Ascending aorta (tissue), 2 donors: ENCODE results near the gene HLA-A. TPM values are rescaled to one million over a fixed set of nuclear protein-coding genes. Genes with fewer than 3 reads are reported as not detected.
A peak's percentile ranks its signal among the peaks of the same experiment; 100 is the strongest.

Source experiments
- DNase-seq, 2 donors: peaks; one replicate each; pipeline ENCODE4 v3.0.0-alpha.2; 2019; ENCODE audit warnings: low spot score in 2 of 2
- H3K27ac ChIP-seq, 2 donors: fragments of 200-600 bp; sonication (generic); one replicate each; pipeline ENCODE4 v1.5.1; 2016 to 2017; ENCODE audit warnings: mild to moderate bottlenecking in 1 of 2
- H3K27me3 ChIP-seq: fragments of 200-600 bp; sonication (generic); one replicate; pipeline ENCODE4 v1.5.1; 2017
- H3K36me3 ChIP-seq, 2 donors: fragments of 200-600 bp; sonication (generic); one replicate each; pipeline ENCODE4 v1.5.1; 2016
- H3K4me1 ChIP-seq, 2 donors: fragments of 200-600 bp; sonication (generic); one replicate each; pipeline ENCODE4 v1.5.1; 2016 to 2017; ENCODE audit warnings: mild to moderate bottlenecking in 1 of 2
- H3K4me3 ChIP-seq, 2 donors: fragments of 200-600 bp; sonication (generic); one replicate each; pipeline ENCODE4 v1.5.1; 2016 to 2017; ENCODE audit warnings: mild to moderate bottlenecking in 1 of 2
- H3K9me3 ChIP-seq, 2 donors: fragments of 200-600 bp; sonication (generic); one replicate each; pipeline ENCODE4 v1.5.1; 2016
- CTCF ChIP-seq, 3 experiments: fragments of 200-600 bp in 2 of 3; fragments of 450-650 bp in 1 of 3; sonication (generic) in 2 of 3; IDR thresholded peaks; one replicate each; pipeline ENCODE4 v1.5.1; 2016 to 2019; ENCODE audit warnings: antibody characterized with exemption in 3 of 3, mild to moderate bottlenecking in 1 of 3, moderate library complexity in 1 of 3
- intact Hi-C: fragments of 100-400 bp; cut with DNase I; formaldehyde crosslinking; loops from one replicate; pipeline ENCODE4 v1.15.1; 2023
- total RNA-seq: library from RNA; depleted of rRNA; stranded (reverse); fragments of >200 nt; gene quantifications from one replicate; pipeline ENCODE4 v1.1.0, GENCODE V29; 2016

Gene HLA-A
- total RNA-seq, 1 donor from 2014 or later: 1,099 TPM

- intact Hi-C loops: no loop called here
- no peak for TF ChIP-seq CTCF (IDR thresholded peaks at IDR 0.05)
- Histone ChIP-seq H3K9me3 (no peaks in the 10 kb centered on the region), H3K36me3 (no peaks in the 10 kb centered on the region), H3K4me3 (no peak overlapping the region), H3K27ac (no peak overlapping the region), H3K4me1 (no peaks in the 10 kb centered on the region), H3K27me3 (no peaks in the 10 kb centered on the region)
- DNase-seq: no peak
Observed at GRCh38 chr6:29919506-29920445, 22.6 kb upstream of the HLA-A start.

- no peak for DNase-seq
- intact Hi-C loops: no loop called here
- TF ChIP-seq CTCF (IDR thresholded peaks at IDR 0.05): no peak
- Histone ChIP-seq H3K9me3 (no peaks in the 10 kb centered on the region), H3K4me1 (no peaks in the 10 kb centered on the region), H3K27ac (no peak overlapping the region), H3K36me3 (no peaks in the 10 kb centered on the region), H3K27me3 (no peaks in the 10 kb centered on the region), H3K4me3 (no peak overlapping the region)
Observed at GRCh38 chr6:29924287-29924686, 18.0 kb upstream of the HLA-A start.

- no peaks in the 10 kb centered on the region for H3K4me1 ChIP-seq
- intact Hi-C loops: loop anchor here (5.0 kb wide), 2 partner anchors 53 to 272 kb away; no protein-coding TSS in a partner anchor
- no peaks in the 10 kb centered on the region for H3K27me3 ChIP-seq
- H3K27ac ChIP-seq: no peak overlapping the region
- H3K36me3 ChIP-seq: no peaks in the 10 kb centered on the region
- TF ChIP-seq CTCF (IDR thresholded peaks at IDR 0.05): no peak
- no peak for DNase-seq
- H3K9me3 ChIP-seq: no peaks in the 10 kb centered on the region
- no peak overlapping the region for H3K4me3 ChIP-seq
Observed at GRCh38 chr6:29924731-29925130, 17.6 kb upstream of the HLA-A start.

GRCh38 chr6:29925321-29925720 lies 17.0 kb upstream of the HLA-A start:
- no peak for TF ChIP-seq CTCF (IDR thresholded peaks at IDR 0.05)
- Histone ChIP-seq H3K27me3 (no peaks in the 10 kb centered on the region), H3K27ac (no peak overlapping the region), H3K4me3 (no peak overlapping the region), H3K36me3 (no peaks in the 10 kb centered on the region), H3K9me3 (no peaks in the 10 kb centered on the region), H3K4me1 (no peaks in the 10 kb centered on the region)
- DNase-seq: no peak
- intact Hi-C loops: loop anchor here (5.0 kb wide), 2 partner anchors 52 to 273 kb away; no protein-coding TSS in a partner anchor

- Histone ChIP-seq H3K4me1 (no peaks in the 10 kb centered on the region), H3K27ac (peak overlapping the region in 1 of 2 donors; percentile 79), H3K27me3 (no peaks in the 10 kb centered on the region), H3K36me3 (no peaks in the 10 kb centered on the region), H3K4me3 (peak overlapping the region in 1 of 2 donors; percentile 66), H3K9me3 (no peaks in the 10 kb centered on the region)
- no peak for TF ChIP-seq CTCF (IDR thresholded peaks at IDR 0.05)
- intact Hi-C loops: loop anchor here (2.0 to 5.0 kb wide), 4 partner anchors 17 to 274 kb away; partner anchors contain the start of gene HLA-A
- DNase-seq: no peak
Observed at GRCh38 chr6:29925727-29926412, 16.5 kb upstream of the HLA-A start.
